Activated CD8-positive, alpha-beta memory T cell treated with anti-CD3 and anti-CD28 coated beads for 1 hour (primary cell): Measurements from ENCODE around the gene EDA2R.

ENCODE experiments used
- DNase-seq, 2 donors: peaks; one replicate each; pipeline ENCODE4 v3.0.0-alpha.2; 2020; ENCODE audit warnings: low read depth in 1 of 2; ENCODE audit errors: extremely low read depth in 1 of 2

Gene EDA2R

GRCh38 chrX:66547847-66548369 lies 91.0 kb downstream of the EDA2R start:
- DNase-seq = no peak
